KOPT-K1 (cell line): ENCODE measurements around the gene ATF5.

Experiments
- H3K27ac ChIP-seq: fragments of 200-600 bp; sonication (generic); 2 replicates; pipeline ENCODE4 v1.5.1; 2016; ENCODE audit warnings: antibody characterized with exemption, mild to moderate bottlenecking, low read depth, low read length; ENCODE audit not compliant: poor library complexity, severe bottlenecking
- H3K36me3 ChIP-seq: fragments of 200-600 bp; sonication (generic); 2 replicates; pipeline ENCODE4 v1.5.1; 2017; ENCODE audit warnings: antibody characterized with exemption, mild to moderate bottlenecking, low read length, moderate library complexity; ENCODE audit not compliant: insufficient read depth
- H3K9me3 ChIP-seq: fragments of 200-600 bp; sonication (generic); 2 replicates; pipeline ENCODE4 v1.5.1; 2017; ENCODE audit warnings: antibody characterized with exemption, low read length, mild to moderate bottlenecking; ENCODE audit not compliant: insufficient read depth, poor library complexity, severe bottlenecking

Gene ATF5, protein sequence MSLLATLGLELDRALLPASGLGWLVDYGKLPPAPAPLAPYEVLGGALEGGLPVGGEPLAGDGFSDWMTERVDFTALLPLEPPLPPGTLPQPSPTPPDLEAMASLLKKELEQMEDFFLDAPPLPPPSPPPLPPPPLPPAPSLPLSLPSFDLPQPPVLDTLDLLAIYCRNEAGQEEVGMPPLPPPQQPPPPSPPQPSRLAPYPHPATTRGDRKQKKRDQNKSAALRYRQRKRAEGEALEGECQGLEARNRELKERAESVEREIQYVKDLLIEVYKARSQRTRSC

DNA sequence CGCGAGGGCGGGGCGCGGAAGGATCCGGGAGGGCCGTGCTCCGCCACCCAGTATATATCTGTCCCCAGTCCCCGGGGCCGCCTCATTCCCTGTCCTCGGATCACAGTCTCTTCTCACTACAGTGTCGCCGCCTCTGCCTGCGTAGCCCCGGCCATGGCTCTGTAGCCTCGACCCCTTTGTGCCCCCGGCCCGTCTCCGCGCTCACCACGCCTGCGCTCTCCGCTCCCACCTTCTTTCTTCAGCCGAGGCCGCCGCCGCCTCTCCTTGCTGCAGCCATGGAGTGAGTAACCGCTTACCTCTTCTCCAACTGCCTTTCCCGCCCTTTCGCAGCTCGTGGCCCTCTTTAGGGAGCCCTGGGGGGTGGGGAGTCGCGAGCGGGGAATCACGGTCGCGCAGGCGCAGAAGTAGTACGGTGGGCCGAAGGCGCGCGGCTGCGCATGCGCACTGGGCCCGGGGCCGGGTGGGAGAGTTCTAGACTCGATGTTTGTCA, at the start of gene ATF5, which contains the start of gene NUP62:
Gene ATF5 (plus strand): TSS at position 85 of the 490 bp plus-strand sequence. CDS start 1,646 bp downstream, outside the sequence.
Gene NUP62 (minus strand): TSS at position 384 of the 490 bp plus-strand sequence. CDS start 19,697 bp downstream, outside the sequence.
- peaks cover 38% of the 10 kb centered on the region for H3K36me3 ChIP-seq
- no peaks in the 10 kb centered on the region for H3K9me3 ChIP-seq
- H3K27ac ChIP-seq, result peak within 1 kb of the TSS; percentile 95

DNA sequence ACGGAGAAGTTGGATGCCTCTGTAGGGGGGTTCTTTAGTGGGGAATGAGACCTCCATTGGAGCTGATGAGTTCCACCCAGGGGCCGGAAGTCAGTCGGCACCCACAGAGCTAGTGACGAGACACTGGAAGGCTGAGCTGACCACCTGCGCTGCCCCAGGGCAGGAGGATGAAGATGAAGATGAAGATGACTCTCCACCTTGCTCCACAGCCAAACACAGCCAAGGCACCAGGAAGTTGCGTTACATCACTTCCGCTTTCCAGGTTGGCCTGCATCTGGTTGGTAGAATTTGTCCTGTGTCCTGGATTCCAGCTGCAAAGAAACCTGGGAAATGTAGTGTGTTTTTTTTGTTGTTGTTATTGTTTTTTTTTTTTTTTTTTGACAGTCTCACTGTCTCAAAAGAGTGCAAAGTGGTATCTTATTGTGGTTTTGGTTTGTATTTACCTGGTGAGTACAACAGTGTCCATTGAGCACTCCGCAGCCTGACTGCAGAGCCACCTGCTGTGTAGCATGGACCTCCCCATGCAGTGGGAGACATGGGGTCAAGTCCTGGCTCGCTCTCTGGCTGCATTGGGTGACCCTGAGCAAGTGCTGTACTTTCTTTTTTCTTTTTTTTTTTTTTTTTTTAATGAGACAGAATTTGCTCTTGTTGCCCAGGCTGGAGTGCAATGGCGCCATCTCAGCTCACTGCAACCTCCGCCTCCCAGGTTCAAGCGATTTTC, 49.6 kb upstream of the ATF5 start:
- Histone ChIP-seq H3K36me3 (peaks cover 39% of the 10 kb centered on the region; the same call in 1 of the 2 replicates), H3K9me3 (no peaks in the 10 kb centered on the region), H3K27ac (no peak overlapping the region)

DNA sequence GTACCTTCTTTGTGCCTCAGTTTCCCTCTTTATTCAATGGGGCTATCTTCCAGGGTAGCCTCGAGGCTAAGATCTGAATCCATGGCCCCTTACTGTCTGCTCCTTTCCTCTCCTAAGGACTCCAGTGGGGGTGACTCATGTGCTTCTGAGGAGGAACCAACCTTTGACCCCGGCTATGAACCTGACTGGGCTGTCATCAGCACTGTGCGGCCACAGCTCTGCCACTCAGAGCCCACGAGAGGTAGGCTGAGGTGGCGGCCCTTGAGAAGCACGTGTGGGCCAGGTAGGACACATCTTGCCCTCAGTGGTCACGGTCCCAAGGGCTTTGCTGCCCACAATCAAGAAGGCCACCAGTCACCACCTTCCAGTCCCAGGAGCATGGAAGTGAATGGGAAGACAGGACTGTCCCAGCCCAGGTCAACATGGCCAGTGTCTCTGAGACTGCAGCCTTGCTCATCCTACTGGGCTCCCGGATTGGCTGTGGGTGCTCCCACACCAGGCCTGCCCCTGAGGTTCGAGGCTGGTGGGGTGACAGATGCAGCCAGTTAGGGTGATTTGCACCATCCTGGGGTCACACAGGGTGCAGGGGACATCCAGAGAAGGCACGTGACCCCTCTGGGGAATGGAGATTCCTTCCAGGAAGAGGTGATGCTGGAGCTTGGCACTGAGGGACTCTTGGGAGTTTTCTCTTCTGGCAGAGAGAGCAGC, 48.7 kb upstream of the ATF5 start:
- no peaks in the 10 kb centered on the region for H3K9me3 ChIP-seq
- peaks cover 45% of the 10 kb centered on the region; the same call in 1 of the 2 replicates for H3K36me3 ChIP-seq
- H3K27ac ChIP-seq, result no peak overlapping the region

DNA sequence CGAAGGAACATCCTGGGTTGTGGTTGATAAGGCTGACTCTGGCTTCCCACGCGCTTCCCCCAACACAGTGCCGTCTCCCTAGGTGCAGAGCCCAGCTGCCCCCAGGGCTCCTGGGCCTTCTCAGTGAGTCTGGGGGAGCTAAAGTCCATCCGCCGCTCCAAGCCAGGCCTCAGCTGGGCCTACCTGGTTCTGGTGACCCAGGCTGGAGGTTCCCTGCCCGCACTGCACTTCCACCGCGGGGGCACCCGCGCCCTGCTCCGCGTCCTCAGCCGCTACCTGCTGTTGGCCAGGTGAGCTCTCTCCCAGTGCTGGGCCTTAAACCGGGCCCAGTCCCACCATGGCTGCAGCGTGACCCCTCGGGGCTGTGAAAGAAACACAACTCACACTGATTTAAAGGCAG, 47.8 kb upstream of the ATF5 start:
- H3K27ac ChIP-seq, result no peak overlapping the region
- no peaks in the 10 kb centered on the region for H3K9me3 ChIP-seq
- H3K36me3 ChIP-seq, result peaks cover 45% of the 10 kb centered on the region; the same call in 1 of the 2 replicates

DNA sequence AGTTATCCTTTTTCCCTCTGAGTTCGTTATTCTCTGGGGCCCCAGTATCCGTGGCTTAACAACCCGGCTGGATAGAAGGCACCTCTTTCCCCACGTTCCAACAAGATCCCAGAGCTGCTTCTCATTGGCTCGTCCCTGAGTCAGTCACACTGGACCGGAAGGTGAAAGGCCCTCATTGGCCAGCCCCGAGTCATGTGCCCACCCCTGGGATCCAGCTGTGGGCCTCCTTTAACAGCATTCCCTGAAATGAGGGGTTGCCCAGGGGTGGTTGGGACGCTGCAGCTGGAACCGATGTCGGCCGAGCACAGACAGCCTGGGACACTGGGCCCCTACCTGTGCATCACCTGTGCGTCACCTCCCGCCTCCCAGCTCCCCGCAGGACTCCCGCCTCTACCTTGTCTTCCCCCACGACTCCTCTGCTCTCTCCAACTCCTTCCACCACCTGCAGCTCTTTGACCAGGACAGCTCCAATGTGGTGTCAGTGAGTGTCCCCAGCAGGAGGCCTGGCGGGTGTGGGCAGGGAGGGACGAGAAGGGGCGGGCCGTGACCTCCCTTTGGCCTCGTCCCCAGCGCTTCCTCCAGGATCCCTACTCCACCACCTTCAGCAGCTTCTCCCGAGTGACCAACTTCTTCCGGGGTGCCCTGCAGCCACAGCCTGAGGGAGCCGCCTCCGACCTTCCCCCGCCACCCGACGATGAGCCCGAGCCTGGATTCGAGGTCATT, 47.2 kb upstream of the ATF5 start:
- Histone ChIP-seq H3K36me3 (peaks cover 45% of the 10 kb centered on the region; the same call in 1 of the 2 replicates), H3K27ac (no peak overlapping the region), H3K9me3 (no peaks in the 10 kb centered on the region)

DNA sequence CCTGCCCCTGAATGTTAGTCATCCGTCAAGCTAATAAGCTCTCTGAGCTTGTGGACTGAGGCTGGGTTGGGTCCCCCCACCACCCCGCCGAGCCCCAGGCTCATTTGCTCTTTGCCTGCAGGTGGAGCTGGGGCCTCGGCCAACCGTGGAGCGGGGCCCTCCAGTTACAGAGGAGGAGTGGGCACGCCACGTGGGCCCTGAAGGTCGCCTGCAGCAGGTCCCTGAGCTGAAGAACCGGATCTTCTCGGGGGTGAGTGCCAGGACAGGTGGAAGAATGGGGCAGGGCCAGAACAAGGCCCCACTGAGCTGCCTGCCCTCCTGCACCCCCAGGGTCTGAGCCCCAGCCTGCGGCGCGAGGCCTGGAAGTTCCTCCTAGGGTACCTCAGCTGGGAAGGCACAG, 46.4 kb upstream of the ATF5 start:
- no peak overlapping the region for H3K27ac ChIP-seq
- H3K36me3 ChIP-seq, result peaks cover 45% of the 10 kb centered on the region; the same call in 1 of the 2 replicates

DNA sequence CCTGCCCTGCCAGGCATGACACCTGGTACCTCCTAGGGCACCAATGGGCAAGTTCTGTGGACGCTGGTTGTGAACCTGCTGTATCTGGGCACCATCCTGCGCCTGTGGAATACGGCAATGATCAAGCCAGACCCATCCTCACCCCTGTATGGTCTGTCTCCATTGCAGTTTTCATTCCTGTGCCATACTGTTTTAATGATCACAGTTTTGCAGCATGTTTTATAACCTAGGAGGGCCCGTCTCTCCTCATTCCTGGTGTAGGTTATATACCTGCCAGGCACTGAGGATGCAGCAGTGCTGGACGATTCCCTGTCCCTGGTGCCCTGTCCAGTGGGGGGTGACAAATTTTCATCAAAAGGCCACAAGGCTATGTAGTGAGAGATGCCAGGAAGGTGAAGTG, 45.9 kb upstream of the ATF5 start:
- H3K36me3 ChIP-seq, result peaks cover 45% of the 10 kb centered on the region; the same call in 1 of the 2 replicates
- H3K9me3 ChIP-seq, result no peaks in the 10 kb centered on the region
- H3K27ac ChIP-seq, result no peak overlapping the region

More for the DNA sequence above, 46.4 kb upstream of the ATF5 start:
- H3K9me3 ChIP-seq, result no peaks in the 10 kb centered on the region

DNA sequence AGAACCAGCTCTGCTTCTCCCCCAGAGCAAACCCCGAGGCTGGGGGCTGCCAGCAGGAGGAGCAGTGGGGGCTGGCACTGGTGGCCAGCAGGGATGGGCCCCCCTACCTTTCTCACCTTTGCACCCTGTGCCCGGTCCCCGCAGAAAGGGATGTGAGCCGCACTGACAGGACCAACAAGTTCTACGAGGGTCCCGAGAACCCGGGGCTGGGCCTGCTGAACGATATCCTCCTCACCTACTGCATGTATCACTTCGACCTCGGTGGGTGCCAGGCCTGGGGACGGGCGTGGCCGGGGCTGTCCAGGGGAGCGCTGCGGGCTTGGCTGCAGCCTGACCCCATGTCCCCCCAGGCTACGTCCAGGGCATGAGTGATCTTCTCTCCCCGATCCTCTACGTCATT, 44.9 kb upstream of the ATF5 start:
- Histone ChIP-seq H3K9me3 (no peaks in the 10 kb centered on the region), H3K27ac (no peak overlapping the region), H3K36me3 (peaks cover 45% of the 10 kb centered on the region; the same call in 1 of the 2 replicates)

DNA sequence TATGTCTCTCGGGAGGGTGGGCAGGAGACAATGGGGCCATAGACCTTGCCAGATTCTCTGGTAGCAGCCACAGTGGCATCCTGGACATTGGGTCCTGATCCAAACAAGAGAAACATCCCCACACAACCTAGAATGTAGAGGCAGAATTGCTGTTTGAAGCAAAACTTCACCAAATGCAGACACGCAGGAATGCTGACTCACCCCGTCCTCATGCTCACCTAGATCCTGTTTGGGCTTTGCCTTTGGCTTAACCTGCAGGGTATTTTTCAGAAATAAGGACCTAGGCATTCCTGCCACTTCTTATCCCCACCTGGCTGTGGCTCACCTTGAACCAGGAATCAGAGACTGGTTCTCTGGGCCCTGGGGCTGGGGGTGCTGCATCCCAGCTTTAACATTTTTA, 44.2 kb upstream of the ATF5 start:
- Histone ChIP-seq H3K9me3 (no peaks in the 10 kb centered on the region), H3K27ac (no peak overlapping the region), H3K36me3 (peaks cover 45% of the 10 kb centered on the region; the same call in 1 of the 2 replicates)

DNA sequence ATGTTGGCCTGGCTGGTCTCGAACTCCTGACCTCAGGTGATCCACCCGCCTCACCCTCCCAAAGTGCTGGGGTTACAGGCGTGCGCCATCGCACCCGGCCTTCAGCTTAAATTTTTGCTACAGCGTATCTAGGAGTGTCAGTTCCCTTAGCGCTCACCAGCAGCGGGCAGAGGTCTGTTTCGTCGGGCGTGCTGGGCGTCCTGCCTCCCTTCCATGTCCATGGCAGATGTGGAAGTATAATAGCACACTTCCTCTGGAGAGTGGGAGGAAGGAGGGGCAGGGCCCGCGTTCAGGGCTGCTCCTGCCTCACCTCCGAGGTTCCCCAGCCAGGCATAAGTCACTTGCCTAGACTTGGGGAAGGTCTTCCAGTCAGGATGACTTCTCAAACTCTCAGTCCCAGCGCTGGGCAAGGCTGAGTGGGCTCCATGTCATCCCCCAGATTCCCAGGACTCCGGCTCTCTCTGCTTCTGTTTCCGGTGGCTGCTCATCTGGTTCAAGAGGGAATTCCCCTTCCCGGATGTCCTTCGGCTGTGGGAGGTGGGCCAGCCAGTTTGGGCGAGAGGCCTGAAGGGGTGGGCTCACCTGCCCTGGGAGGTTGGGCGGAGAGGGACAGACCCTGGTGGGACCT, 41.9 kb upstream of the ATF5 start:
- H3K27ac ChIP-seq, result no peak overlapping the region
- peaks cover 29% of the 10 kb centered on the region; the same call in 1 of the 2 replicates for H3K36me3 ChIP-seq
- no peaks in the 10 kb centered on the region for H3K9me3 ChIP-seq

DNA sequence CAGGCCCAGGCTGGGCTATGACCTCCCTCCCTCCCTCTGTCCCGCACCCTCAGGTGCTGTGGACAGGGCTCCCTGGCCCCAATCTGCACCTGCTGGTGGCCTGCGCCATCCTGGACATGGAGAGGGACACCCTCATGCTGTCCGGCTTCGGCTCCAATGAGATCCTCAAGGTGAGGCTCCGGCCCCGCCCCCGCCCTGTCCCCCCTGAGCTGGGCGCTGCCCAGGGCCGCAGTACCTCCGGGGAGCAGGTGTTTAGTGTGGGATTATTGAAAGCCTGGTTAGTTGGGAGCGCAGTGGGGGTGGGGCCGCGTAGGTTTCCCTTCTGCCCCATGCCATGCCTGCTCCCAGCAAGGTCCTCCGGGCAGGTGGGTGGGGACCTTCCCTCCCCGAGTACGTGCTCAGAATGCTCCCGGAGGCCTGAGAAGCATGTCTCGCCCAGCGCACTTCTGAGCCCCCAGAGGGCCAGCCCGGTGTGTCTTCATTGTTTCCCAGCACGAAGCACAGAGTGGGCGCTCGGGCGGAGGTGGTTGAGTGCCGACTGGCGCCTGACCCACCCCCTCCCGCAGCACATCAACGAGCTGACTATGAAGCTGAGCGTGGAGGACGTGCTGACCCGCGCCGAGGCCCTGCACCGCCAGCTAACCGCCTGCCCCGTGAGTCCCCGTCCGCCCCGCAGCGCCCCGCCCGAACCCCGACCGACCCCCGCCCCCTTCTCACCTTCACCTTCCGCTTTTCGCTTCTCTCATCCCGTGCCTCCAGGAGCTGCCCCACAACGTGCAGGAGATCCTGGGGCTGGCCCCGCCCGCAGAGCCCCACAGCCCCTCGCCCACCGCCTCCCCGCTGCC, 41.1 kb upstream of the ATF5 start:
- Histone ChIP-seq H3K27ac (no peak overlapping the region), H3K36me3 (peaks cover 21% of the 10 kb centered on the region; the same call in 1 of the 2 replicates), H3K9me3 (no peaks in the 10 kb centered on the region)

DNA sequence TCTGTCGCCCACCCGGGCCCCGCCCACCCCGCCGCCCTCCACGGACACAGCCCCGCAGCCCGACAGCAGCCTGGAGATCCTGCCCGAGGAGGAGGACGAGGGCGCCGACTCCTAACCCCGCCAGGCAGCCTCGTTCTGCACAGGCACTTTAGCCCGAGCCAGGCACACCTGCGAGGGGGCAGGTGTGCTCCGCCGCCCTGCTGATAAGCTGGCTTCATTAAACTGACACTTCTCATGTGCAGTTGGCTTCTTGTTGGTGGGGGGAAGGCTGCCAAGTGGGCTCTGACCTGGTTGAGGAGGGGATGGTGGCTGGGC, 40.5 kb upstream of the ATF5 start:
- no peaks in the 10 kb centered on the region for H3K9me3 ChIP-seq
- no peak overlapping the region for H3K27ac ChIP-seq
- peaks cover 15% of the 10 kb centered on the region; the same call in 1 of the 2 replicates for H3K36me3 ChIP-seq

DNA sequence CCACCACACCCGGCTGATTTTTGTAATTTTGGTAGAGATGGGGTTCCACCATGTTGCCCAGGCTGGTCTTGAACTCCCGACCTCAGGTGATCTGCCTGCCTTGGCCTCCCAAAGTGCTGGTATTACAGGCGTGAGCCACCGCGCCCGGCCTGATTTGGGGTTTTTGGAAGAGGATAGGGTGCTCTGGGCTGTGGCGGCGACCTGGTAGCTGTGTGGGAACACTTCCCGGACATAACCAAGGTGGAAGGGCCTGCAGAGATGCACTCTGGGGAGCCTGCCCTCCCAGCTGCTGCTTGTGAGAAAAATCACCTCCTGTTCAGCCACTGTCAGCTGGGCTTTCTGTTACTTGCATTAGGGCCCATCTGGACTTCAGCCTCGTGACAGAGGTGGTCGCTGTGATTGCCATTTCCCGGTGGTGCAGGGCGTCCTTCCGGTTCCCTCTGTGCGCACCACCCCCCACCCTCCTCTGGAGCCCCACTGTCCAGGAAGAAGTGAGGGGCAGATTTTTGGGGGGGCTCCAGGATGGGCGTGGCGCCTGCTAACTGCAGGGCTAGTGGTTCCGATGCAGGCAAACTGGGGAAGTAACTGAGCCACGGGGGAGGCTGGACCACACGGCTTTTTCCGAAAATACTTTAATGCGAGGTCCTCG, 39.8 kb upstream of the ATF5 start:
- no peak overlapping the region for H3K27ac ChIP-seq
- H3K9me3 ChIP-seq, result no peaks in the 10 kb centered on the region
- H3K36me3 ChIP-seq, result peaks cover 8% of the 10 kb centered on the region; the same call in 1 of the 2 replicates
